ENCODE data around the gene CASR.

- no peak for TF ChIP-seq CTCF (IDR thresholded peaks at IDR 0.05; ENCODE audit: low read depth, low read length)
- no peak for TF ChIP-seq POLR2A (IDR thresholded peaks at IDR 0.05; ENCODE audit: extremely low read depth, insufficient read length)
- TF ChIP-seq MYC (IDR thresholded peaks at IDR 0.05; ENCODE audit: low read depth, low read length) = no peak
- no peak for TF ChIP-seq MAX (IDR thresholded peaks at IDR 0.05; ENCODE audit: low read depth, low read length)
Measured at GRCh38 chr3:122227036-122227781, 43.7 kb downstream of the CASR start.
